A549 (cell line): ENCODE measurements around the gene FARP2. TPM values are rescaled to one million over a fixed set of nuclear protein-coding genes. Genes with fewer than 3 reads are reported as not detected.
A peak's percentile ranks its signal among the peaks of the same experiment; 100 is the strongest.

Experiments used
- ATAC-seq, 2 experiments: fragments of 200-7000 bp in 1 of 2; fragments of >200 bp in 1 of 2; cut with Nextera tagmentation in 1 of 2; cut with Tn5 transposase in 1 of 2; 3 replicates each; pipeline versions ENCODE4 v1.8.0 to v1.9.1; 2018 to 2020; ENCODE audit warnings: mild to moderate bottlenecking in 1 of 2, moderate library complexity in 1 of 2
- CTCF ChIA-PET: fragments of 300-600 bp; sonication (Branson Sonifier 250); formaldehyde crosslinking; extraction: SDS; loops from one replicate; lab custom pipeline; 2021; ENCODE audit warnings: antibody characterized with exemption, inconsistent platforms; lab: Yijun Ruan, JAX
- POLR2A ChIA-PET: fragments of 350-600 bp; formaldehyde crosslinking; extraction: SDS; loops from one replicate; lab custom pipeline; 2021; ENCODE audit warnings: antibody characterized with exemption, inconsistent platforms; lab: Yijun Ruan, JAX
- DNase-seq, 2 experiments: peaks; one replicate each; pipeline versions ENCODE4 v3.0.0 to v3.0.0-alpha.2; 2011 to 2016; ENCODE audit warnings: low read depth in 1 of 2, low spot score in 1 of 2
- FAIRE-seq: peaks from 2 replicates; lab custom pipeline; 2011; peaks lifted over from hg19 to GRCh38; lab: Jason Lieb, UNC
- H3K27ac ChIP-seq, 2 experiments: fragments of >200 bp; sonication (Bioruptor Twin); formaldehyde crosslinking; 3 replicates each; pipeline ENCODE4 v1.5.1; 2016 to 2017
- H3K4me1 ChIP-seq: fragments of >200 bp; sonication (Bioruptor Twin); formaldehyde crosslinking; 3 replicates; pipeline ENCODE4 v1.6.1; 2016
- H3K4me2 ChIP-seq: fragments of >200 bp; sonication (Bioruptor Twin); formaldehyde crosslinking; 3 replicates; pipeline ENCODE4 v1.6.1; 2016
- H3K4me3 ChIP-seq: fragments of >200 bp; sonication (Bioruptor Twin); formaldehyde crosslinking; 3 replicates; pipeline ENCODE4 v1.5.1; 2016
- H3K9me3 ChIP-seq: fragments of >200 bp; sonication (Bioruptor Twin); formaldehyde crosslinking; 3 replicates; pipeline ENCODE4 v1.6.1; 2016
- CBX2 ChIP-seq: fragments of 200-600 bp; sonication (generic); IDR thresholded peaks from 2 replicates; pipeline ENCODE4 v1.6.1; 2016; ENCODE audit warnings: low read depth, mild to moderate bottlenecking, borderline replicate concordance
- CEBPB ChIP-seq, 2 experiments: fragments of >200 bp in 1 of 2; sonication (Bioruptor Twin) in 1 of 2; formaldehyde crosslinking in 1 of 2; IDR thresholded peaks; 2 replicates each; pipeline ENCODE4 v1.6.1; 2012 to 2016
- CHD4 ChIP-seq: fragments of 200-600 bp; sonication (generic); IDR thresholded peaks from 2 replicates; pipeline ENCODE4 v1.6.1; 2016; ENCODE audit warnings: antibody characterized with exemption, mild to moderate bottlenecking, borderline replicate concordance
- CTCF ChIP-seq: fragments of >200 bp; sonication (Bioruptor Twin); formaldehyde crosslinking; IDR thresholded peaks from 3 replicates; pipeline ENCODE4 v1.5.1; 2016
- EHMT2 ChIP-seq: fragments of 200-600 bp; sonication (generic); IDR thresholded peaks from 2 replicates; pipeline ENCODE4 v1.6.1; 2016; ENCODE audit warnings: antibody characterized with exemption, low read depth, mild to moderate bottlenecking, moderate library complexity
- FOSB ChIP-seq: fragments of 250-450 bp; sonication (Bioruptor Pico); IDR thresholded peaks from 2 replicates; pipeline ENCODE4 v1.5.0; 2020; ENCODE audit warnings: mild to moderate bottlenecking, moderate library complexity
- HOXA7 ChIP-seq: fragments of 250-450 bp; sonication (Bioruptor Pico); IDR thresholded peaks from 2 replicates; pipeline ENCODE4 v1.5.0; 2020; ENCODE audit warnings: mild to moderate bottlenecking, moderate library complexity
- HOXB13 ChIP-seq: fragments of 250-450 bp; sonication (Bioruptor Pico); IDR thresholded peaks from 2 replicates; pipeline ENCODE4 v1.5.0; 2020; ENCODE audit warnings: low read depth, mild to moderate bottlenecking, moderate library complexity
- JUN ChIP-seq, 2 experiments: fragments of >200 bp; sonication (Bioruptor Twin); formaldehyde crosslinking; IDR thresholded peaks; 2 replicates in 1 of 2; 3 replicates in 1 of 2; pipeline ENCODE4 v1.6.1; 2016 to 2017
- MAZ ChIP-seq: fragments of 150-350 bp; IDR thresholded peaks from 2 replicates; pipeline ENCODE4 v1.6.1; 2014; ENCODE audit warnings: antibody characterized with exemption, low read depth, low read length, borderline replicate concordance
- NFE2L2 ChIP-seq: fragments of 150-350 bp; conservative IDR thresholded peaks from 2 replicates; pipeline ENCODE4 v1.6.1; 2014; ENCODE audit warnings: low read length
- NPAS2 ChIP-seq: fragments of 250-450 bp; sonication (Bioruptor Pico); IDR thresholded peaks from 2 replicates; pipeline ENCODE4 v1.8.0; 2022; ENCODE audit warnings: mild to moderate bottlenecking, moderate library complexity, borderline replicate concordance
- NR3C1 ChIP-seq: fragments of >200 bp; sonication (Bioruptor Twin); formaldehyde crosslinking; IDR thresholded peaks from 3 replicates; pipeline ENCODE4 v1.6.1; 2017
- PBX3 ChIP-seq: IDR thresholded peaks from 2 replicates; pipeline ENCODE4 v1.6.1; 2012
- PHF8 ChIP-seq: fragments of 200-600 bp; sonication (generic); IDR thresholded peaks from 2 replicates; pipeline ENCODE4 v1.6.1; 2016; ENCODE audit warnings: low read depth, mild to moderate bottlenecking, antibody characterized with exemption, moderate library complexity, borderline replicate concordance
- POLR2AphosphoS2 ChIP-seq: conservative IDR thresholded peaks from 2 replicates; pipeline ENCODE4 v1.6.1; 2012; ENCODE audit warnings: low read length, improper control_type of control experiment, inconsistent platforms
- RCOR1 ChIP-seq: fragments of 150-350 bp; IDR thresholded peaks from 2 replicates; pipeline ENCODE4 v1.6.1; 2014; ENCODE audit warnings: antibody characterized with exemption, low read length, low read depth
- SMC3 ChIP-seq: fragments of >200 bp; sonication (Bioruptor Twin); formaldehyde crosslinking; IDR thresholded peaks from 3 replicates; pipeline ENCODE4 v1.6.1; 2018; ENCODE audit warnings: inconsistent platforms
- SREBF2 ChIP-seq: fragments of 450-650 bp; IDR thresholded peaks from 2 replicates; pipeline ENCODE4 v1.6.1; 2014; ENCODE audit warnings: mild to moderate bottlenecking, moderate library complexity
- TFCP2L1 ChIP-seq: fragments of 250-450 bp; sonication (Bioruptor Pico); IDR thresholded peaks from 2 replicates; pipeline ENCODE4 v1.5.0; 2021; ENCODE audit warnings: mild to moderate bottlenecking
- TP53 ChIP-seq: fragments of 250-450 bp; sonication (Bioruptor Pico); IDR thresholded peaks from 2 replicates; pipeline ENCODE4 v1.5.0; 2021; ENCODE audit warnings: mild to moderate bottlenecking, moderate library complexity
- ZC3H11A ChIP-seq: fragments of 450-650 bp; IDR thresholded peaks from 2 replicates; pipeline ENCODE4 v1.6.1; 2014; ENCODE audit warnings: antibody characterized with exemption, mild to moderate bottlenecking
- ZNF302 ChIP-seq: fragments of 250-450 bp; sonication (Bioruptor Pico); IDR thresholded peaks from 2 replicates; pipeline ENCODE4 v1.9.0; 2021; ENCODE audit warnings: inconsistent platforms, mild to moderate bottlenecking, moderate library complexity
- ZSCAN20 ChIP-seq: fragments of 250-450 bp; sonication (Bioruptor Pico); IDR thresholded peaks from 2 replicates; pipeline ENCODE4 v1.8.0; 2022; ENCODE audit warnings: mild to moderate bottlenecking, moderate library complexity
- WGBS: methylation state at CpG from one replicate; pipeline ENCODE4 v1.1.6; 2017; ENCODE audit errors: missing lambda C conversion rate; 5-methylcytosine and 5-hydroxymethylcytosine counted together
- polyA plus RNA-seq, 4 experiments: library from polyadenylated mRNA; depleted of rRNA in 3 of 4; stranded (reverse); fragments of >200 nt; fragmentation: RNase III in 1 of 4; extraction: RNeasy Plus Mini Kit Qiagen cat#74134 plus additional on column Dnase treatment in 1 of 4; gene quantifications; 2 replicates in 3 of 4; 3 replicates in 1 of 4; pipeline ENCODE4 v1.2.3, GENCODE V29; 2011 to 2017

Gene FARP2
- polyA plus RNA-seq, 2 of the 4 experiments (the other 2 are of a cell fraction), result 17.0 to 29.1 TPM

- POLR2A ChIA-PET, result no interaction called here
- Histone ChIP-seq H3K4me1 (no peaks in the 10 kb centered on the region), H3K4me2 (no peak overlapping the region), H3K9me3 (no peaks in the 10 kb centered on the region), H3K4me3 (no peak overlapping the region)
- no peak for FAIRE-seq
- WGBS, result 86% methylated on average over 18 of the region's 18 CpGs
- no peak for DNase-seq
- TF ChIP-seq PBX3 (no peak), POLR2AphosphoS2 (no peak), NR3C1 (no peak), HOXA7 (CRISPR knock-in tag) (no peak), HOXB13 (CRISPR knock-in tag) (no peak)
- TF ChIP-seq, all 56 proteins: peak for 0
- H3K27ac ChIP-seq, result no peak overlapping the region
- ATAC-seq, result no peak
- CTCF ChIA-PET, result interaction anchor here (0.7 to 1.6 kb wide), 2 partner anchors 13 to 17 kb away, joined by 3 read pairs; no protein-coding TSS in a partner anchor
Measured at GRCh38 chr2:241479026-241479898, 123.2 kb downstream of the FARP2 start.

GRCh38 chr2:241481687-241482086 lies 125.6 kb downstream of the FARP2 start:
- no peaks in the 10 kb centered on the region for H3K4me1 ChIP-seq
- TF ChIP-seq FOSB (CRISPR knock-in tag) (no peak), CHD4 (no peak), ZSCAN20 (no peak), ZC3H11A (no peak), CEBPB (IDR thresholded peaks at IDR 0.05) (no peak)
- TF ChIP-seq, all 56 proteins: peak for 0
- no peaks in the 10 kb centered on the region for H3K9me3 ChIP-seq
- DNase-seq (no peak), ATAC-seq (no peak), FAIRE-seq (no peak)
- no peak overlapping the region for H3K27ac ChIP-seq
- ChIA-PET POLR2A (no interaction called here), CTCF (interaction anchor here (0.9 kb wide), 1 partner anchor 14 kb away, joined by 3 read pairs; no protein-coding TSS in a partner anchor)
- WGBS, result 92% methylated on average over 1 of the region's 1 CpG
- no peak overlapping the region for H3K4me2 ChIP-seq
- no peak overlapping the region for H3K4me3 ChIP-seq

- no peak overlapping the region for H3K27ac ChIP-seq
- no peaks in the 10 kb centered on the region for H3K9me3 ChIP-seq
- ATAC-seq, result peak in 1 of 2 experiments; percentile 21; a peak in 2 of 6 replicates
- FAIRE-seq, result no peak
- no peak for TF ChIP-seq TP53 (CRISPR knock-in tag)
- TF ChIP-seq ZNF302 (CRISPR knock-in tag), result no peak
- H3K4me3 ChIP-seq, result no peak overlapping the region
- no peaks in the 10 kb centered on the region for H3K4me1 ChIP-seq
- H3K4me2 ChIP-seq, result no peak overlapping the region
- WGBS, result 85% methylated on average over 18 of the region's 20 CpGs
- CTCF ChIA-PET, result no interaction called here
- no peak for DNase-seq
- POLR2A ChIA-PET, result no interaction called here
Measured at GRCh38 chr2:241482126-241482955, 126.3 kb downstream of the FARP2 start.

- no peak for ATAC-seq
- ChIA-PET CTCF (interaction anchor here (1.5 kb wide), 1 partner anchor 8 kb away, joined by 3 read pairs; no protein-coding TSS in a partner anchor), POLR2A (no interaction called here)
- WGBS, result 77% methylated on average over 7 of the region's 9 CpGs
- FAIRE-seq, result no peak
- no peak for DNase-seq
- no peaks in the 10 kb centered on the region for H3K4me1 ChIP-seq
- no peak overlapping the region for H3K4me2 ChIP-seq
- no peaks in the 10 kb centered on the region for H3K9me3 ChIP-seq
- no peak overlapping the region for H3K27ac ChIP-seq
- no peak overlapping the region for H3K4me3 ChIP-seq
- TF ChIP-seq CBX2, result no peak
- no peak for TF ChIP-seq CTCF
- TF ChIP-seq FOSB (CRISPR knock-in tag), result no peak
- no peak for TF ChIP-seq NPAS2 (CRISPR knock-in tag)
- no peak for TF ChIP-seq SREBF2
- TF ChIP-seq MAZ, result no peak
- no peak for TF ChIP-seq JUN (IDR thresholded peaks at IDR 0.05)
- no peak for TF ChIP-seq EHMT2
- TF ChIP-seq TFCP2L1 (CRISPR knock-in tag), result no peak
- no peak for TF ChIP-seq CHD4
- TF ChIP-seq ZC3H11A, result no peak
- TF ChIP-seq SMC3, result no peak
- no peak for TF ChIP-seq NFE2L2
- TF ChIP-seq NR3C1, result no peak
- TF ChIP-seq RCOR1, result no peak
- TF ChIP-seq TP53 (CRISPR knock-in tag), result no peak
- TF ChIP-seq PBX3, result no peak
- TF ChIP-seq PHF8, result no peak
Measured at GRCh38 chr2:241483305-241483704, 127.2 kb downstream of the FARP2 start.
